Stimulated activated CD4-positive, alpha-beta T cell treated with anti-CD3 and anti-CD28 coated beads, Interleukin-1b, Interleukin-23, amount 100 ng/mL, for 48 hours (primary cell): ENCODE measurements around the gene SRGAP1.
A peak's percentile ranks its signal among the peaks of the same experiment; 100 is the strongest.

Source experiments
- DNase-seq: peaks from one replicate; pipeline ENCODE4 v3.0.0-alpha.2; 2020

Gene SRGAP1

DNA sequence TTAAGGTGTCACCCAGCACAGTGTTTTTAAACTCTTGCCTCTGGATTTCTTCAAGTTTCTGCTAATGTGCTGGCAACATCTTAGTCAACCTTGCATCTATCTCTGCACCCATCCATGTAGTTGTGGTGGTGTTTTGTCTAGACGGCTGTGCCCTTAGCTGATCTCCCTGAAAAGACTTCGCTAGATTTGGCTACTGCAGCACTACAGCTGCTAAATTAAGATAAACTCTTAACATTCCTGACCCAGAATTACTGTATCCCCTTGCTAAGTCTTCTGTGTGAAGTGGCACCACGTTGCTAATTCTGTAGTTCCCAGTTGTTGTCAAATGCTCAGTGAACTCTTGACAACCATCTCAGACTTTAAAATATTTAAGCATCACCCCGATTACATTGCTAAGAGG is 66.8 kb downstream of the SRGAP1 start:
- no peak for DNase-seq

DNA sequence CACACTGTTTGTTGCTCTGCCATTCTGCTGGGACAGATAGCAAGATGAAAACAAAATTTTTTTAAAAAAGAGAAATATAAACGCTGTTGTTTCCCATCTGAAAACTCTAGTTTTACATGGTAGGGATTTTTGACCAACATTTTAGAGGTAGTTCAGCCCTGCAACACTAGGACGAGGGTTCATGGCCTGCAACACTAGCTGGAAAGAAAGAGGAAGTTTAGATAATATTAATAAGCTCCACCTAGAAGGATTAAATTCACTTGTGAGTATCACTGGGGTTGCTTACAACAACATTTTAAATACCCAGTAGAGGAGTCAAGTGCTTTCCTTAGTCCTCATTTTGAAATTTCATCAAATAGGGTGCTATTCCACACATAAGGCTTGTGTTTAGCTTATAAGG is 68.2 kb downstream of the SRGAP1 start:
- no peak for DNase-seq

GRCh38 chr12:63913929-63914328 is 69.4 kb downstream of the SRGAP1 start:
- no peak for DNase-seq

DNA sequence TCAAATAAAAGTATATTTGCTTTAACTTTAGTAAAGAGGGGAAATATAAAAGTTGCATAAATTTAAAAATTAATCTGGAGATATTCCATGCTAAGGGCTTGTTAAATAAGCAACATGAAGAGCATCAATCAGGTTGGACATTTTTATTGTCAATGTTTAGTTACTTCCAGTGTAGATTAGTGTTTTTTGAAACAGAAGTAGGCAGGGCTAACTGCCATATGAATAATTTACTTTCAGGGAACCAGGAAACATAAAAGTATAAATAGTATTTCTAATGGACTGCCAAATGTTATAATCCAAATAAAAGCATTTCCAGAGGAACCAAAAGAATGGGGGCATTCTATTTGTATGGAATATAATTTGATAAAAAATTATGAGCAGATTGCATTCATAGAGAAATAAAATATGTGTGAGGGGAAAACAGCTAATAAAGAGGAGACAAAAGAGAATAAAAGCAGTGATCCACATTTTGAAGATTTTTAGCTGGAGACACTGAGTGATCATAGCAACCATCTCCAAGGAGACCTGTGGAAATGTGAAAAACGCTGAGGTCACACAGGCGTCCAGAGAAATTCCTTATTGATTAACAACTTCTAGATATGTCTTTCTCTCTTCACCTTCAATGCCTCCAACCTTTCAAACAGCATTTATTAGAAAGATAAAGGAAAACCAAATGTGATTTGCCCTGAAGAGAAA is 70.8 kb downstream of the SRGAP1 start:
- DNase-seq = no peak

DNA sequence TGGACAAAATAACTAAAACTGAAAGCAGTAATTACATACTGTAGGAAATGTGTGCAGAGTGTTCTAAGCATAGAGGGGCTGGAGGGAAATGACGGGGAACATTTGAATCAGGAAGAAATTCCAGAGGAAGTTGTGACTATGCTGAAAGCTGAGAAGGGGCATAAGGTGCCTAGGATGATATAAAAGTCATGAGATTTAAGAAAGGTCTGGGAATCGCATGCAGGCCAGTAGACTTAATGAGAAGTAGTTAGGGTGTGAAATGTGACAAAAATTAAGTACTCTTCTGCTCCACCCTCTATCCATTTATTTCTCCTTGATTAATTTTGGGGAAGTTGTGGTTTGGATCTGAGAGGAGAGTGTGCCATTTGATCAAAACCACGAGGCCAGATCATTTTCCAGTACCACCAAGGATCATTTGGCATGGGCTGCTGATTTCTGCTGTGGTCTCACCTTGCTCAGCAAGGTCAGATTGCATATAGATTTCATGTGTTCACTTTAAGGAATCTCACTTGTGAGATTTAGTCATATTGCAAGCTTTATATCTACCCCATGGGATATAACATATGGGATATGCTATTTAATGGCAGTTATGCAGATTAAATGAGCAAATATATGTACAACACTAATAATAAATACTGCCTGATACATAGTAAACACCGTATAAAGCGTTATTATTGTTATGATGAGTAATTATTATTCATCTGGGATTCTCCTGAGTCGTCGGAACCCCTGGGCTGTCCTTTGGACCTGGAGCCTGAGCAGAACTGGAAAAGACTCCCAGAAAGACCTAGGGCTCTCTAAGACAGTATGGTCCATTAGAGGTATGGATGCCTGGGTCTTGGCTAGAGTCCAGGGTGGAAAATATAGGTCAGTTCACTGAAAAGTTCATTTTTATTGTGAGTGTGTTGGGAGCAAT is 72.3 kb downstream of the SRGAP1 start:
- DNase-seq = no peak

GRCh38 chr12:63917477-63917862 is 73.0 kb downstream of the SRGAP1 start:
- no peak for DNase-seq

GRCh38 chr12:63917864-63918799 is 73.6 kb downstream of the SRGAP1 start:
- DNase-seq = no peak

DNA sequence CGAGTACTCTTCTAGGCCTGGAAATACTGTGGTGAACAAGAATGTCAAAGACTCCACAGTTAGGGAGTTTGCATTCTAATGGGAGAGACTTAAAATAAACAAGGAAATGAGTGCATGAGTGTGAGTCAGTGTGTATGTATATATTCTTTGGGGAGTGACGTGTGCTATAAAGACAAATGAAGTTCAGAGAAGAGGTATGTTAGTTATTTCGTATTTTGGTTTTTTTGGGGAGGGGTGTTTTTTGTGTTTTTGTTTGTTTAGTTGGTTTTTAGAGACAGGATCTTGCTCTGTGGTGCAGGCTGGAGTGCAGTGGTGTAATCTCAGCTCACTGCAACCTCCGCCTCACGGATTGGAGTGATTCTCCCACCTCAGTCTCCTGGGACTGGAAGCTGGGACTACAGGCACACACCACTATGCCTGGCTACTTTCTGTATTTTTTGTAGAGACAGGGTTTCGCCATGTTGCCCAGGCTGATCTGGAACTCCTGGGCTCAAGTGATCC is 74.3 kb downstream of the SRGAP1 start:
- DNase-seq = no peak

GRCh38 chr12:63919756-63920155 is 75.3 kb downstream of the SRGAP1 start:
- DNase-seq = no peak

GRCh38 chr12:63921157-63921556 is 76.7 kb downstream of the SRGAP1 start:
- no peak for DNase-seq

- no peak for DNase-seq
Measured at GRCh38 chr12:63922474-63922873, 78.0 kb downstream of the SRGAP1 start.

DNA sequence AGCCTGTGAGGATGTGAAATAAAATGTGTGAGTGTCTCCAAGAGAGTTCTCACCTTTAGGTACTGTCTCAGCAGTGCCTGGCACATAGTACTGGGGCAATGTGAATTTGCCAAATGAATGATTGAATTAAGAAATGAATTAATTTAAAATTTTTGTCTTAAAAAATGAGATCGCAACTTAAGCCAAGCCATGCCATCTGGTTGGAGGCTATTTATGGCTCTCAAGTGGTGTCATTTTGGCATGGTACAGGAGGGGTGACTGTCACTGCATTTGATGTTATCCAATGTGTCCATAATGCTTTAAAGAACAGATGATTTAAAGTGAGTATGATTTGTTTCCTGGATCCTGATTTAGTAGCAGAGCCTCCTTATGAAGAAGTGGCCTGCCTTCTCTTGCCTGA is 80.3 kb downstream of the SRGAP1 start:
- no peak for DNase-seq

GRCh38 chr12:63927511-63927910 is 83.0 kb downstream of the SRGAP1 start:
- no peak for DNase-seq

- DNase-seq = peak; percentile 3
Measured at GRCh38 chr12:63928305-63928704, 83.8 kb downstream of the SRGAP1 start.

- no peak for DNase-seq
Measured at GRCh38 chr12:63929426-63929825, 84.9 kb downstream of the SRGAP1 start.

- no peak for DNase-seq
Measured at GRCh38 chr12:63930971-63931370, 86.5 kb downstream of the SRGAP1 start.

- DNase-seq = no peak
Measured at GRCh38 chr12:63931703-63932102, 87.2 kb downstream of the SRGAP1 start.

GRCh38 chr12:63934936-63935335 is 90.4 kb downstream of the SRGAP1 start:
- no peak for DNase-seq

GRCh38 chr12:63935361-63935760 is 90.9 kb downstream of the SRGAP1 start:
- DNase-seq = no peak

- DNase-seq = no peak
Measured at GRCh38 chr12:63937378-63938316, 93.1 kb downstream of the SRGAP1 start.

DNA sequence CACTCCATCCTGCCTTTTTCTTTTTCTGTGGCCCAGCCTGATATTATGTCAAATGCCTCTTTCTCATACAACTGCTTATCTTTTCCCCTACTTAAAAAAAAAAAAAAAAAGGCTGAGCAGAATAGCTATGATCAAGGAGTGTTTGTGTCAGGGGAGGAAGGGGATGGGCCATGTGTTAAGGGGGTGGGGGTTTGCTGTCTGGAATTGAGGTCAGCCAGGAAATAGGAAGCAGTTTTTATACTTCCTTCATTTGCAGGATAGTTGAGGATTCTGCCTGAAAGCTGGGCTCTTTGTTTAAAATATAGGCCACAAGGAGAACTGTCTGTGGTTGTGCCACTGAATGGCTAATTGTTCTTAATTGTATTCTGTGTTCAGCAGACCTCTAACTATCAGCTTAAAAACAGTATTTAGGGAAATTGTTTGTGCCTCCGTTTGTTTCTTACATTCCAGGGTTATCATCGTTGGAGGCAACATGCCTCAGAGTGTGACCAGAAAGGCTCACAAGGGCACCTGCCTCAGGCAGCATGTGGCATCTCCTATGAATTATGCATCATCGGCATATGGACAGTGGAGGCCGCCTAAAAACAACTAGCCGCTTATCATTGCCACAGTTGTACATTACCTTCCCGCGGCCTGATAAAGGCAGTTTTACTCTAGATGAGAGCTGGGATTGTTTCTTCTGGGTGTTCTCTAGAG is 96.0 kb downstream of the SRGAP1 start:
- no peak for DNase-seq
